Lower leg skin (tissue), 3 donors: ENCODE data around the gene GLIS2.

Source experiments
- CTCF ChIP-seq, 3 donors: fragments of 450-650 bp; IDR thresholded peaks; one replicate each; pipeline ENCODE4 v1.5.1; 2016; ENCODE audit warnings: antibody characterized with exemption in 3 of 3, mild to moderate bottlenecking in 3 of 3, moderate library complexity in 2 of 3
- POLR2A ChIP-seq, 2 donors: fragments of 450-650 bp; IDR thresholded peaks; one replicate each; pipeline ENCODE4 v1.6.1; 2016 to 2017; ENCODE audit warnings: antibody characterized with exemption in 2 of 2, mild to moderate bottlenecking in 1 of 2, moderate library complexity in 1 of 2

GRCh38 chr16:4291699-4292098 lies 24.2 kb upstream of the GLIS2 start:
- no peak for TF ChIP-seq CTCF (IDR thresholded peaks at IDR 0.05)
- no peak for TF ChIP-seq POLR2A (IDR thresholded peaks at IDR 0.05)
